ENCODE results near the gene LRRC10.

The LRRC10 gene

DNA sequence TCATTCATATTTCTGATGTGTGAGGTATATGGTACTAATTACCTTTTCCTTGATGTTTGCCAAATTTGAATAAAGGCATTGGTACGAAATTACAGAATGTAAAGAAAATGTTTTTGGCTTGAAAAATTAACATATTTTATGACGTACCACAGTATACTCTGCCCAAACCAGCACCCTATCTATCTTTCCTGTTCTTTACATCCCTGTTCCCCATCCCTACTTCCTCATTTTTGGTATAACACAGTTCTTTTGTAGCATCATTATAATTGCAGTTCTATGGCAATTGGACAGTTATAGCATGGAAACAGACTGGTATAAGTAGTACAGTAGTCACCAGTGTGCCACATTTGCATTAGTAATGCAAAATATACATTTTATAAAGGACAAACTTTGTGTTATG is 32.4 kb downstream of the LRRC10 start:
- TF ChIP-seq TAF1 (IDR thresholded peaks at IDR 0.05; ENCODE audit: borderline replicate concordance, insufficient read depth, low read length) (no peak), SIN3A (IDR thresholded peaks at IDR 0.05; ENCODE audit: borderline replicate concordance, insufficient read depth, low read length) (no peak)

GRCh38 chr12:69575346-69575745 is 35.4 kb downstream of the LRRC10 start:
- TF ChIP-seq POLR2AphosphoS5 (IDR thresholded peaks at IDR 0.05; ENCODE audit: low read depth, low read length) = no peak
- TF ChIP-seq FOXP2 (optimal IDR thresholded peaks at IDR 0.05; ENCODE audit: borderline replicate concordance, extremely low read depth, extremely low read length, insufficient read depth) = no peak
- TF ChIP-seq REST (IDR thresholded peaks at IDR 0.05; ENCODE audit: insufficient read depth in 1 of 2, low read depth in 2 of 2, low read length in 2 of 2) = no peak
- no peak for TF ChIP-seq TAF1 (IDR thresholded peaks at IDR 0.05; ENCODE audit: borderline replicate concordance, insufficient read depth, low read length)
- no peak for TF ChIP-seq SIN3A (IDR thresholded peaks at IDR 0.05; ENCODE audit: borderline replicate concordance, insufficient read depth, low read length)

DNA sequence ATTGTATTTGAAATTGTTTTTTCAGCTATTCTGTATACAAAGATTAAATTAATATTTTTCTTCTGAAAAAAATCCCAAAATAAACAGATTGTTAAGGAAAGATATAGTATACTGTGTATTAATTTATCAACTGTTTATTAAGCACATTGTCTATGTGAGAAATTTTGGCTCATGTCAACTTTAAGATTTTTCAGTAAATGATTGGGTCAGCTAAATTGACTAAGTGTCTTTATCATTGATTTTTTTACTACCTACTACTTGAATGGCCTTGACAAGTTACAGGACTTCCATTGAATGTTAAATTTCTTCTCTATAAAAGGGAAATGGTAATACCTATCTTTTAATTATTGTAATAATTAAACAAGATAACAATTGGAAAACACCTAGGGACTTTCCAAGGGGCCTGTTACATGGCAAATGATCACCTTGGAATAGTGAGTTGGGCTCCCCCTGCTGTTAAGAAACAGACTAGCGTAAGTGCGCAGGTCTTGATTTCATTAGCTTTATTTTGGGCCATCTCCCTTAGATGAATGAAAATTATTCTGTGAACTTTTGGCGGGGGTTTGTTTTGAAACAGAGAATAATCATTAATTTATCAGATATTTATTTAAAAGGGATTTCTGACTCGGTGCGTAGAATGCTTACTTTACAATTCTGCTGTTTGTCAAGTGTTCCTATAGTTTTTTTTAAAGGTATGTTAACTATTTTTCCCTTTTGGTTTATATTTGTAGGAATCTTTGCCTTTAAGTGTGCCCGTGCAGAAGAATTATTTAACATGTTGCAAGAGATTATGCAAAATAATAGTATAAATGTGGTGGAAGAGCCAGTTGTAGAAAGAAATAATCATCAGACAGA is 39.9 kb downstream of the LRRC10 start:
- no peak for TF ChIP-seq SIN3A (IDR thresholded peaks at IDR 0.05; ENCODE audit: borderline replicate concordance, insufficient read depth, low read length)
- TF ChIP-seq TAF1 (IDR thresholded peaks at IDR 0.05; ENCODE audit: borderline replicate concordance, insufficient read depth, low read length) = no peak
- no peak for TF ChIP-seq POLR2AphosphoS5 (IDR thresholded peaks at IDR 0.05; ENCODE audit: low read depth, low read length)
- no peak for TF ChIP-seq REST (IDR thresholded peaks at IDR 0.05; ENCODE audit: insufficient read depth in 1 of 2, low read depth in 2 of 2, low read length in 2 of 2)
- no peak for TF ChIP-seq FOXP2 (optimal IDR thresholded peaks at IDR 0.05; ENCODE audit: borderline replicate concordance, extremely low read depth, extremely low read length, insufficient read depth)

GRCh38 chr12:69570000-69570516 is 40.6 kb downstream of the LRRC10 start:
- TF ChIP-seq FOXP2 (optimal IDR thresholded peaks at IDR 0.05; ENCODE audit: borderline replicate concordance, extremely low read depth, extremely low read length, insufficient read depth) (no peak), TAF1 (IDR thresholded peaks at IDR 0.05; ENCODE audit: borderline replicate concordance, insufficient read depth, low read length) (no peak), SIN3A (IDR thresholded peaks at IDR 0.05; ENCODE audit: borderline replicate concordance, insufficient read depth, low read length) (no peak), REST (IDR thresholded peaks at IDR 0.05; ENCODE audit: insufficient read depth in 1 of 2, low read depth in 2 of 2, low read length in 2 of 2) (no peak), POLR2AphosphoS5 (IDR thresholded peaks at IDR 0.05; ENCODE audit: low read depth, low read length) (no peak)

DNA sequence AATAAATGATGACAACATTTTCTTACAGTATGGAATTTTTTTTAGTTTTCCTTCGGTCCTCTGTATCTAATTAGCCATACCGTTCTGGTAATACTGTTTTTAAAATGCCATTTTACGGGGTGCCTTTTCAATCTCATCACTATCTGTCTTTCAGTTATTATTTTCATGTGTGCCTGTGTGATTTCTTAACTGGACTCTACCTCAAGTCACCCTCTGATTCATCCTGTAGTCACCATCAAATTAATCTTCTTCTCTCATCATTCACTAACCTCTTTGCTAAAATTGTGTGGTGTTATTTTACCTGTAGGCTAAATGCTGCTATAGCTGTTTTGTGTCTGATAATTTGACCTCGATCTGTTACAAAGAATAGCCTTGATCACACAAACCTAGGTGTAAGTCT is 41.5 kb downstream of the LRRC10 start:
- TF ChIP-seq REST (IDR thresholded peaks at IDR 0.05; ENCODE audit: insufficient read depth in 1 of 2, low read depth in 2 of 2, low read length in 2 of 2) (no peak), FOXP2 (optimal IDR thresholded peaks at IDR 0.05; ENCODE audit: borderline replicate concordance, extremely low read depth, extremely low read length, insufficient read depth) (no peak), SIN3A (IDR thresholded peaks at IDR 0.05; ENCODE audit: borderline replicate concordance, insufficient read depth, low read length) (no peak), TAF1 (IDR thresholded peaks at IDR 0.05; ENCODE audit: borderline replicate concordance, insufficient read depth, low read length) (no peak), POLR2AphosphoS5 (IDR thresholded peaks at IDR 0.05; ENCODE audit: low read depth, low read length) (no peak)
